HCEC 1CT (cell line): Measurements from ENCODE around the gene APOC4.
"Not testable (repeated sequence)": the region's sequence is repeated elsewhere in the genome, so short reads cannot be mapped to it uniquely, and the experiment has no call there.

Source experiments
- DNase-seq: peaks from one replicate; pipeline ENCODE4 v3.0.0-alpha.2; 2017

The APOC4 gene

DNA sequence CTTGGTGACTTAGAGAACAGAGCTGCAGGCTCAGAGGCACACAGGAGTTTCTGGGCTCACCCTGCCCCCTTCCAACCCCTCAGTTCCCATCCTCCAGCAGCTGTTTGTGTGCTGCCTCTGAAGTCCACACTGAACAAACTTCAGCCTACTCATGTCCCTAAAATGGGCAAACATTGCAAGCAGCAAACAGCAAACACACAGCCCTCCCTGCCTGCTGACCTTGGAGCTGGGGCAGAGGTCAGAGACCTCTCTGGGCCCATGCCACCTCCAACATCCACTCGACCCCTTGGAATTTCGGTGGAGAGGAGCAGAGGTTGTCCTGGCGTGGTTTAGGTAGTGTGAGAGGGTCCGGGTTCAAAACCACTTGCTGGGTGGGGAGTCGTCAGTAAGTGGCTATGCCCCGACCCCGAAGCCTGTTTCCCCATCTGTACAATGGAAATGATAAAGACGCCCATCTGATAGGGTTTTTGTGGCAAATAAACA is 17.8 kb upstream of the APOC4 start:
- no peak for DNase-seq

DNA sequence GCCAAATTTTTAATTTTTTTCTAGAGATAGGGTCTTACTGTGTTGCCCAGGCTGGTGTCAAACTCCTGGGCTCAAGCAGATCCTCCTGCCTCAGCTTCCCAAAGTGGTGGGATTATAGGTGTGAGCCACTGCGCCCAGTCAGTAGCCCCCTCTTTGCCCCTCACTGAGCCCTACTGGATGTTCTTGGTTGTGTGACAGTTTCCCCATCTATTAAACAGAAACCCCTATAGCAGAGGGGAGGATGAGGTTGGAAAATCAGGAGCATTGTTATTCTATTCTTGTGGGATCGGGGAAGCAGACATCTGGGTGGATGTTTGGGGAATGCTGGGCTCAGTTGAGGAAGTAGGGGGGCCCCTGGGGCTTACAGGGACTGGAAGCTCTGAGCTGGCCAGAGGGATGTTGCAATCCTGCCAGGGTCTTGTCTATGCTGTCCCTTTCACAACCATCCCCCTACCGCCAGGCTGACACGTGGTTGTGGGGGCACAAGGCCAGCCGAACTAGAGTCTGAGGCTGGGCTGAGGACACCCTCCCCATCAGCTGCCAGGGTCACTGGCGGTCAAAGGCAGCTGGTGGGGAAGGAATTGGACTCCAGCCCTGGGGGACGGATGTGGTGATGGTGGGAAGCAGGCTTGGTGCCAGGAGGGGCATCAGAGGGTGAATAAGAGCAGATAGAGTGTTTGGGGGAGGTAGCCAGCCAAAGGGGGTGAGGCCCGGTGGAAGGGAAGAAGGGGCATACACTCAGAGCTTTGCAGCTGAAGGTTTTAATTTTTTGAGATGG is 16.7 kb upstream of the APOC4 start:
- DNase-seq, result peak; percentile 70

DNA sequence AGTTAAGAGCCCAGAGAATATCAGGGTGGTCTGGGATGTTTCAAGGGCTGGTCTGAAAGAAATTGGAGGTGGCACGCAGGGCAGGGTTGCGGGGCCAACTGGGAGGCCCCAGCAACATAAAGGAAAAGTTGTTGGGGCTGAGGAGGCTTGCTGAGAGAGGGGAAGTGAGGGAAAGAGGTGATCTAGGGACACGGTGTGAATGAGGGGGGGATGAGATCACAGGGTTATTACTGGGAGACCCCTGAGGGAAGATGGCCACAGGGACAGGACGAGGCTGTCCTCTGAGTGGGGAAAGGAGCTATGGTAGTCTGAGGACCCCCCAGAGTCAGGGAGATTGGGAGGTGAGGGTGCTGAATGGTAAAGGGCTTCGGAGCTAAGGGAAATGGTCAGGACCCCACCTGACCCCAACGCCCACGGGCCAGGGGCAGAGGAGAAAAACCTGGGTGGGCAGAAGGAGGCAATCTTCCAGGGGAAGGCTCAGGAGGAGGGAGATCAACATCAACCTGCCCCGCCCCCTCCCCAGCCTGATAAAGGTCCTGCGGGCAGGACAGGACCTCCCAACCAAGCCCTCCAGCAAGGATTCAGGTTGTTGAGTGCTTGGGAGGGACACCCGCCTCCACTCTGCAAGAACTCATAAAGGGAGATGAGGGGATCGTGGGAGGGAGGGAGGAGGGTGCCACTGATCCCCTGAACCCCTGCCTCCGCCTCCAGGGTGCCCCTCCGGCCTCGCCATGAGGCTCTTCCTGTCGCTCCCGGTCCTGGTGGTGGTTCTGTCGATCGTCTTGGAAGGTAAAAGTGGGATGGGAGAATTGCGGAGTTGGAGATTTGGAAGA is 15.6 kb upstream of the APOC4 start:
- not testable (repeated sequence) for DNase-seq

DNA sequence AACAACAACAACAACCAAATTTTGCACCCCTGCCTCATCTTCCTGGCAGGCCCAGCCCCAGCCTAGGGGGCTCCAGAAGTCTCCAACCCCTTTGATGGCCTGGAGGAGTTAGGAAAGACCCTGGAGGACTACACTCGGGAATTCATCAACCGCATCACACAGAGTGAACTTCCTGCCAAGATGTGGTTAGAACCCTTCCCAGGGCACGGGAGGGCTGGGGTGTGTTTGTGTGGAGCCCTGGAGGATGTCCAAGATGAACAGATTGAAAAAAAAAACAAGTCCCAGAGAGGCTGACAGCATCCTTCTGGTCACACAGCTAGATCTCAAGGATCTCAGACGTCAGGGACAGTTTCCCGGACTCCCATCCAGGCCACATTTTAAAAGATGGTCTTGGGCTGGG is 14.3 kb upstream of the APOC4 start:
- DNase-seq, result peak; percentile 23

DNA sequence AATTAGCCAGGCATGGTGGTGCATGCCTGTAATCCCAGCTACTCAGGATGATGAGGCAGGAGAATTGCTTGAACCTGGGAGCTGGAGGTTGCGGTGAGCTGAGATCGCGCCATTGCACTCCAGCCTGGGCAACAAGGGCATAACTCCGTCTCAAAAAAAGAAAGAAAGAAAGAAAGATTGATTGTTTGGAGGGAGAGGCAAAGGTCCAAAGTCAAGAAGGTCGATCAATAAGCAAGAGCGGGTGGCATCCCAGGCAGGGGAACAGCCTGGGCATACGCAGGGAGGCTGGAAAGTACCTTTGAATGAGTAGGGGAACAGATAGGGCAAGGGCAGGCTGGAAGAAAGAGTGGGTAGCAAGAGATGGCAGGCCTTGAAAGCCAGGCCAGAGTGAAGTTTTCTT is 11.9 kb upstream of the APOC4 start:
- DNase-seq, result no peak

DNA sequence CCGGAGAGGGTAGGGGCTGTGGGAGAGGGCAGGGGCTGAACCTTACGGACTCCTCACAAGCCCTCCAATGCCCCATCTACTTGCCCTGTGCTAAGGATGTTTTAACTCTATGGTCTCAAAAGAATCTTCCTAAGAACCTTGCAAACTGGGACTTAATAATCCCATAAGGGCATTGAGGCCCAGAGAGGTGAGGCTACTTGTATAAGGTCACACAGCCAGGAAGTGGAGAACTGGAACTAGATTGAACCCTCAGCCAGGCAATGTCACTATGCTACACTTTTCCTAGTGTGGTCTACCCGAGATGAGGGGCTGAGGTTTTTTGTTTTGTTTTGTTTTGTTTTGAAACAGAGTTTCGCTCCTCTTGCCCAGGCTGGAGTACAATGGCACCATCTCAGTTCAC is 10.5 kb upstream of the APOC4 start:
- no peak for DNase-seq

DNA sequence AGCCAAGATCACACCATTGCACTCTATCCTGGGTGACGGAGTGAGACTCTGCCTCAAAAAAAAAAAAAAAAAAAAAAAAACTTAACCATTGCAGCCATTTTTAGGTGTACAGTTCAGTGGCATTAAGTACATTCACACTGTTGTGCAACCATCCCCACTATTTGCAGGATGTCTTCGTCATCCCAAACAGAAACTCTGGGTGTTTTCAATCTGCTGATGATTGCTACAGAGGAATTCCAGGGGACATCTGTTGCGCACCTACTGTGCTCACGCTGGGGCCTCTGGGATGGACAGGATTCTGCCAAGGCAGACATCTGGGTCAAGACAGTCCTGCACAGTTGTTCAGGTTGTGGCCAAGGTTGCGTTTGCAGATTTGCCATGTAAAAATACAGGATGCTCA is 2.4 kb upstream of the APOC4 start:
- peak; percentile 53 for DNase-seq

DNA sequence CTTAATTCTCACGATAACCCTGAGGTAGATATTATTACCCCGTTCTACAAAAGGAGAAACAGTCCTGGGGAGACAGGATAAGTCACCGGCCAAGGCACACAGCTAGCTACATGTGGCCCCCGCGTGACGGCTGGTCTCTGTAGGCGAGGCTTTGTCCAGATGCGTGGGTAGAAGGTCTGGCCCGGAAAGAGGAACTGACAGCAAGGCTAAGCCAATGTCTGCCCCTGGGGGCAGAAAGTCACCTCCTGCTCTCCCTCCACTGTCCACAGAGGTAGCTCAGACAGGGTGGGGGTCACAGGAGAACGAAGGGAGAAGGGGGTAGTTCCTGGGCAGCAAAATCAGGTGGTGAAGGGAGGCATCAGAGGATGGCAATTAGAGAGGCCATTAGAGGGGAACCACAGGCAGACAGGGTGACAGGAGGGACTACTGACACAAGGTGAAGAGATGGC is 1.8 kb downstream of the APOC4 start:
- no peak for DNase-seq

DNA sequence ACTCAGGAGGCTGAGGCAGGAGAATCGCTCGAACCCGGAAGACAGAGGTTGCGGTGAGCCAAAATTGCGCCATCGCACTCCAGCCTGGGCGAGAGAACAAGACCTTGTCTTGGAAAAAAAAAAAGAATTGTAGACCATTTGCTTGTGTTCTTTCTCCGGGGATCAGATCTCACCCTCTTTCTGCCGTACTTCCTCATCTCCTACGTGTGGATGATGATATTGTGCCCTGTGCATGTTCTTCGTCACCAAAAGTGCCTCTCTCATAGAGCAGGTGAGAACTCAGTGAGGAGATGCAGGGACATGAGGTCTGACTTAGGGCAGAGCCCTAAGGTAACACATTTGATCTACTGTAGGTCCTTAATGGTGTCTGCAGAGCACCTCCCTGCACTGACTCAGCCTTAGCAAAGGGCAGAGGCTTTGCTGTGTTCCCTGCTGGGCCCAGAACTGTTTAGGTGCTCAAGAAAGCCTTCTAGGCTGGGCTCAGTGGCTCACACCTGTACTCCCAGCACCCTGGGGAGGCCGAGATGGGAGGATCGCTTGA is 5.1 kb downstream of the APOC4 start:
- DNase-seq, result no peak

DNA sequence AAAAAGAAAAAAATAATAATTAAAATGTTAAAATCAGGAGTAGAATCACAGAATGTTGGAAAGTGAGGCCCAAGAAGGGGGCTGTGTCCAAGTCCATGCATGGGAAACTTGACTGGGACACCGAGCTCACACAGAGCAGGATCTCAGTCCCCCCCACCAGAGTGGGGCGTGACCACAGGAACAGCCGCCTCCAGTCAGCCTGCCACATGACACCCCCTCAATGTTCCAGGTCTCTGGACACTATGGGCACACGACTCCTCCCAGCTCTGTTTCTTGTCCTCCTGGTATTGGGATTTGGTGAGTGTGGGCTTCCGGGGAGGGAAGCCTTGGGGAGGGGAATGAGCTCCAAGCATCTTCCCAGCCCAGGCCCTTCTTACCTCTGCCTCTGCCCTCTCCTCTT is 6.2 kb downstream of the APOC4 start:
- no peak for DNase-seq

DNA sequence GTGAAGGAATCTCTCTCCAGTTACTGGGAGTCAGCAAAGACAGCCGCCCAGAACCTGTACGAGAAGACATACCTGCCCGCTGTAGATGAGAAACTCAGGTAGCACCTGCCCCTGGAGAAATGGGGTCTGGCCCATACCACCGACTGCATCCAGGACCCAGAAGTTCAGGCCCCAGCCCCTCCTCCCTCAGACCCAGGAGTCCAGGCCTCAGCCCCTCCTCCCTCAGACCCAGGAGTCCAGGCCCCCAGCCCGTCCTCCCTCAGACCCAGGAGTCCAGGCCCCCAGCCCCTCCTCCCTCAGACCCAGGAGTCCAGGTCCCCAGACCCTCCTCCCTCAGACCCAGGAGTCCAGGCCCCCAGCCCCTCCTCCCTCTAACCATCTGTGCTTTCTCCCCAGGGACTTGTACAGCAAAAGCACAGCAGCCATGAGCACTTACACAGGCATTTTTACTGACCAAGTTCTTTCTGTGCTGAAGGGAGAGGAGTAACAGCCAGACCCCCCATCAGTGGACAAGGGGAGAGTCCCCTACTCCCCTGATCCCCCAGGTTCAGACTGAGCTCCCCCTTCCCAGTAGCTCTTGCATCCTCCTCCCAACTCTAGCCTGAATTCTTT is 6.8 kb downstream of the APOC4 start:
- DNase-seq, result no peak

DNA sequence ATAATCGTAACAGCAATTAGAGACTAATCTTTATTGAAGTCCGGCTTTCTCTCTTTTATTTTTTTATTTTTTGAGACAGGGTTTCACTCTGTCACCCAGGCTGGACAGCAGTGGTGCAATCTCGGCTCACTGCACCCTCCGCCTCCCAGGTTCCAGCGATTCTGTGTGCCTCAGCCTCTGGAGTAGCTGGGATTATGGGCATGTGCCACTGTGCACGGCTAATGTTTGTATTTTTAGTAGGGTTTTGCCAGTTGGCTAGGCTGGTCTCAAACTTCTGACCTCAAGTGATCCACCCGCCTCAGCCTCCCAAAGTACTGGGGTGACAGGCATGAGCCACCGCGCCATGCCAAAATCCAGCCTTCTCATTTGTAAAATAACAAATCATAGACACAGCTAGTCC is 7.5 kb downstream of the APOC4 start:
- DNase-seq, result no peak

DNA sequence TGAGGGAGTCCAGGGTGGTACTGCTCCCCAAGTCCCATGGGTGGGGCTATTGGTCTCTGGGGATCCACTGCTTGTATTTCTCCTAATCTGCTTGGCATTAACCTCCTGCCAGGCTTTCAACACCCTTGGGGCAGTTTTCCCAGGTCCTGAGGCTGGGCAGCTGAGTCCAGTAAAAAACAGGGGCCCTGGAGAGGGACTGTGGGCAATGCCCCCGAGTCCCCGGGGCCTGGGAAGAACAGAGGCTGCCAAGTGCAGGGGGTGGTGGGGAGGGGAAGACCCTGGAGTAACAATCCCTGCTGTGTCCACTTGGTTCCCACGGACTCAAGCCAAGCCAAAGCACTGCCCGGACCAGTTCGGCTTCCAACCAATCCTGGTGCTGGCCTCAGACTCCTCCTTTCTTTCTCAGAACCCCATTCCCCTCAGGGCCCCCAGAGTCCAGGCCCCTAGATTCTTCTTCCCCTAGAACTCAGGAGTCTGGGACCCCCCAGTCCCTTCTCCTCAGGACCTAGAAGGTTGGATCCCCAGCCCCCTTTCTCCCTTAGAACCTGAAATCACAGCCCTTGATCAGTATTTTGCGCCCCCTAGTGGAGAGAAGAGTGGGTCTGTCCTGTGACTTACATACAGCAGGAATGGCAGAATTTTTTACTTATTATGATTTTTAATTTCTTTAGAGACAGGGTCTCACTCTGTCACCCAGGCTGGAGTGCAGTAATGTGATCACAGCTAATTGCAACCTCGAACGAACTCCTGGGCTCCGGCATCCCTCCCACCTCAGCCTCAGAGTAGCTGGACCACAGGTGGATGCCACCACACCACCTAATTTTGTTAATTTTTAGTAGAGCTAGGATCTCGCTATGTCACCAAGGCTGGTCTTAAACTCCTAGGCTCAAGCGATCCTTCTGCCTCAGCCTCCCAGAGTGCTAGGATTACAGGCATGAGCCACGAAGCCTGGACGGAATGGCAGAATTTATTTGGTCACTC is 9.4 kb downstream of the APOC4 start:
- peak; percentile 63 for DNase-seq

DNA sequence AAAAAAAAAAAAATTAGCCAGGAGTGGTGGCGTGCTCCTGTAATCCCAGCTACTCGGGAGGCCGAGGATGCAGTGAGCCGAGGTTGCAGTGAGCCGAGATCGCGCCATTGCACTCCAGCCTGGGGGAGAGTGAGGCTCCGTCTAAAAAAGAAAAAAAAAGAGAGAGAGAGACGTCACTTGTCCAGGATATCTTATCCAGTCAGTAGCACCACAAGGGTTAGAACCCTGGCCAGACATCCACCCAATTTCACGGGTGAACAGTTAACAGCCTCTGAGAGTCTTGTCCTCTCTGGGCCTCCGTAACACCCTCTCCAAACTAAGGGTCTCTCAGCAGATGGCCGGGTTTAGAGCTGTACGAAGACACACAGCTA is 12.2 kb downstream of the APOC4 start:
- DNase-seq, result no peak

DNA sequence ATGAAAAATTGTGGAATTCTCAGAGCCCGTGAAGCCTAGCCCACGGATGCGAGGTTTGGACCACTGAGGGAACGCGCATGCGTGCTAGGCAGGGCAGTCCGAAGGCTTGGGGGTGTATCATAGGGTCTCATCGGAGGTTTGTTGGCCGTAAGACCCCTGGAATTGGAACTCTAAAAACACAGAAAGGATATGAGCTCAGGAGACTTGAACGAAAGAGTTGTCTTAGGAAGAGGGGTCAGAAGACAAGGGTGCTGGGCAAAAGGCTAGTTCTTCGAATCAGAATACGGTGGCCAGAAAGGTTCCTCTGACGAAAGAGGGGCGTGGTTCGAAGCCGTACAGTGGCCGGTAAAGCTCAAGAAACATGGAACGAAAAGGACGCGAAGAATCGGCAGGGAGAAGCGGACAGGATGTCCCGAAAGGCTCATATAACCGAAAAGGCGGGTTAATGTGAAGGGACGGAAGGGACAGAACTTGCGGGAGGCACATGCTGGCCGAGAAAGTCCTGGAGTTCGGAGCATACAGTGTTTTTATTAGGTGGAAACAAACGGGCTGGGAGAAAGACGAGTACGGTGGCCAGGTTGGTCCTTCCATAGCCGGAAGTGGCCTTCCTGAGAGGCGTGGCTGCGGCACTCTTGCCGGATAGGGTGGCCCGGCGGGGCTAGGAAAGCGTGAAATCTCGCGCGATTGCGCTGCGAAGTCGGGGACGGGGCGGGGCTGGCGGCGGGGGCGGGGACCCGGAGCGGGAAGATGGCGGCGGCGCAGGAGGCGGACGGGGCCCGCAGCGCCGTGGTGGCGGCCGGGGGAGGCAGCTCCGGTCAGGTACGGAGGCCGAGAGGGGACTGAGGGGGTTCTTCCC is 12.8 kb downstream of the APOC4 start, which contains the start of gene CLPTM1:
Gene CLPTM1, plus strand, starts transcription at position 732 of the 856 bp plus-strand sequence. Its CDS starts 16 bp downstream, at position 748.
- peak; percentile 97 for DNase-seq

DNA sequence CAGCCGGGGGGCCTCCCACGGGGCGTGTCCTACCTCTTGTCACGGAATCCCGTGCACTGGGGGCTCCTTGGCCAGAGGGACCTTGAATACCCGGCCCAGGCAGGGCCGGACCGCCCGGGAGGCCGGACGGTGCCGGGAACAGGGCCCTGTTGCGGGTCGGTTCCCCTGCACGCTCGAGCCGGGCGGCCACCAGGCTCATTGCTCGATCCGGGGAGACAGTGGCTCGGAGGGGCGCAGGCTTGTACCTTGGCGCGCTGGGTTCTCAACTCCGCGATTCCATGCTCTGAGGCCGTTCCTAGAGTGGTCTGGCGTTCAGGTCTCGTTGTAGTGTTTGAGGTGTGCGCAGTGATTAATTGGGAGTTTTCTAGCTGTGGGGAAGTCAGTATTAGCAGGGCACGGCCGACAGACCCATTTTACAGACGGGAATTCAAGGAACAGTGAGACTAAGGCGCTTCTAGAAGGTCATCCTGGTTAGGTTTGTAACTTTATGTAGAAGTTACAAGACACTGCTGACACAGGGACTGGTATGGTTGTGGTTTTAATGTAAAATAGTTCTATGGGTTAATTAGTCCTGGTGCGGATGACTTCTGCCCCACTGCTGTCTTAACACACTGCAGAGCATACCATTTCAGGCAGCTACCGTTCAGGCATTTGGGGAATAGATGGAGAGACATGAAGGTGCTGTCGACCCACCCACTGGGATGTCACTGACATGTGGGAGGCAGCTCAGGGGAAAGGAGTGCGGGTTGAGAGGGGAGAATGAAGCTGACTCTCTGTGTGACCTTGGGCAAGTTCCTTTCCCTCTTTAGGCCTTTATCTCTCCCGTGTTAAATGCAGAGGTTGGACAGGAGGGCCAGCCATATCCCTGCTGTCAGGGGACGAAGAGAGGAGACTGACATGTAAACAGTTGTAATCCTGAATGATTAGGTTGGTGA is 13.7 kb downstream of the APOC4 start:
- no peak for DNase-seq

DNA sequence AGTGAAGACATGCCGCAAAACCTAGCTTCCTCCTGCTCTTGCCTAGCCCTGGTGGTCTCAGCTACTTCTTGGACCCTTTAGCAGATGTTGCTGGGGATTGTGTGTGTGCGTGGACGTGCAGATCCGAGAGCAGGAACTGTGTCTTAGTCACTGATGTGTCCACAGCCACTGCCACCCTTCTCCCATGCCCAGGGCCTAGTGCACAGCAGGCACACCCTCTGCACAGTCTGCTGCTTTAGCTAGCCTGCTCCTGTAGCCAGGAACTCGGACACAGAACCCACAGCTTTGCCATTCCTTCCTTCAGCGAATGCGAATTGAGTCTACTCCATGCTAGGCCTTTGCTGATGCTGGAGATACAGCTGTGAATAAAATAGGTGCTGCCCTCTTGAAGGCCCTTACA is 15.5 kb downstream of the APOC4 start:
- DNase-seq, result no peak

DNA sequence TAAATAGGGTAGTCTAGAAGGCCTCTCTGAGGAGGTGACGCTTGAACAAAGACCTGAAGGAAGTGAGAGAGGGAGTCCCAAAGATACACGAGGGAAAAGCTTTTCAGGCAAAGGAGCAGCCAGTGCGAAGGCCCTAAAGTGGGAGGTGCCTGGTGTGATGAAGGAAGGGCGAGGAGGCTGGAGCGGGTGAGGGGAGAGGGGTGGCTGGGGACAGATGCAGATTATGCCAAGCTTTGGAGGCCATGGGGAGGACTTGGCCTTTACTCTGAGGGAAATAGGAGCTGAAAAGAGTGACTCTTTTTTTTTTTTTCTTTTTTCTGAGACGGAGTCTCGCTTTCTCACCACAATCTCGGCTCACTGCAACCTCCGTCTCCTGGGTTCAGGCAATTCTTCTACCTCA is 16.1 kb downstream of the APOC4 start:
- no peak for DNase-seq

DNA sequence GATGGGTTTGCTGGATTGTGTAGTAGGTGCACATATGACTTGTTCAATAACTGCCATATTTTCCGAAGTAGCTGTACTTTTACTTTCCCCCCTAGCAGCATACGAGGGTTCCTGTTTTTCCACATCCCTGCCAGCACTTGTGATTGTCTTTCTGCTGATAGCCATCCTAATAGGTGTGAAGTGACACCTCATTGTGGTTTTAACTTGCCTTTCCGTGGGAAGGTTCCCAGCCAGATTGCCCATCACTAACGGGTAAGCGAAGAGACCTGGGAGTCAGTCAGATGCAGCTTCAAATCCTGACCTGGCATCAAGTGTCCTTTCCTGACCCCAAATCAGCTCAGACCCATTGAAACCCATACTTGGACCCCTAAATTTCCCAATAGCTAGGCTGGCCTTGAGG is 17.7 kb downstream of the APOC4 start:
- no peak for DNase-seq
